Inflammatory macrophage treated with lipopolysaccharide for 1 hour (primary cell): ENCODE results near the gene NEMP2.
"Not testable (repeated sequence)": the region's sequence is repeated elsewhere in the genome, so short reads cannot be mapped to it uniquely, and the experiment has no call there.

ENCODE experiments used
- DNase-seq, 2 donors: peaks; one replicate each; pipeline ENCODE4 v3.0.0-alpha.2; 2020 to 2022

Gene NEMP2

DNA sequence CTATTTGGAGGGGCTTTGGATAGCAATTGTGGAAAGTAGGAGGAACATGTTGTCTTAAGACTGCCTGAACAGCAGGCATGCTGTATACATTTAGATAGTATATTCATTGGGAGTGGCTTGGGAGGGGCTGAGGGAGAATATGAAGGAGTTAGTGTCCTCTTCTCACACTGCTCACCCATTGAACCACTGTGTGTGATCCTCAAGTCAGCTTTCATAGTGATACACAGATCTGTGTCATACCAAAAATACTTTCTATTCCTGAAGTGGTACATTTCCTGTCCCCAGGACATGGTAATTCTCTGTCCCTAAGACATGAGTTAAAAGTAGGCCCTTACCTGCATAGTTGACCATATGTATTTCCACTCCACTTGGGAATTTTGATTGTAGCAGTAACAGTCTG, 9.6 kb downstream of the NEMP2 start:
- no peak for DNase-seq

DNA sequence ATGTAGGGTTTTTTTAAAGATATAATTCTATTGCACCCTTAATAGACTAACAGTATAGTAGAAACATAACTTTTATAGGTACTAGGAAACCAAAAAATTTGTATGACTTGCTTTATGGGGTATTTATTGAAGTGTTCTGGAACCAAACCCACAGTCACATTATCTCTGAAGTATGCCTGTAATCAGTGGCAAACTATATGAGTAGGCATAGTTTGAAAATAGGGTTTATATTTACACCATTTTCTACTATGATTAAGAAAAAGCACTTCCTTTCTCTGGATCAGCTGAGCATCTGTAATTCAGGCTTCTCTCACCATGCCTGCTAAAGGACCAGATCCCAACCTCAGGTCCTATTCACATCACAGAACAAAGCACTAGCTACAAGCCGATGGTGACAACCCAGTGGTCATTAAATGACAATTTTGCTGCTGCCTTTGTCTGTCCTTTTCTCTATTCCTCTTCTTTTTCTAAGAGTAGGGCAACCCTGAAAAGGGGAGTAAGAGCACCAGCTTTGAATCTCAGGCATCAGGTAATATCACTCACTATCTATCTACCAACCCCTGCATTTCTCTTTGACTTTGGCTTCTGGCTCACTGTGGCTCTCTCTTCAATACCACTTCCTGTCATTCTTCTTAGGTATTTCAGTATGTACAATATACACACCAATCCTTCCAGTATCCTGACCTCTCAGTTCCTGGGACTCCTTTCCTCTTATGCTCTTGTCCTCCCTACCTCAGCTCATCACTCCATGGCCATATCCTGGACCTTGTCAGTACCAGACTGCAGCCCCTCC, 14.4 kb downstream of the NEMP2 start:
- DNase-seq = no peak

DNA sequence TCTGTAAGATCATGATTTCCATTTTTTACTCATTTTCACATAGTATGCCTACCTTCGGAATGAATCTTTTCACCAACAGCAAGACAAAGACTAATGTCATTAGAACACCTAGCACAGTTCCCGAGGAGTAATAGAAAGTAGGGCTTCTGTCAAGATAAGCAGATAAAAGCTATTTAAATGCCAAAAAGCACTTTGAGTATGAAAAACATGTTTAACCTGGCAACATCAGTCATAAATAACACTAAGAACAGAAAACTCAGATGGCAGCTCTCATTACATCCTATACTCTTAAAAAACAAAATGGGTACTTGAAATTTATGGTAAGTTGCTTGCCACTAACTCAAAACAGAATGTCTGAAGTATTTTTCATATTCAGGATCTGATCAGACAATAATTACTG, 17.1 kb downstream of the NEMP2 start:
- DNase-seq = no peak

DNA sequence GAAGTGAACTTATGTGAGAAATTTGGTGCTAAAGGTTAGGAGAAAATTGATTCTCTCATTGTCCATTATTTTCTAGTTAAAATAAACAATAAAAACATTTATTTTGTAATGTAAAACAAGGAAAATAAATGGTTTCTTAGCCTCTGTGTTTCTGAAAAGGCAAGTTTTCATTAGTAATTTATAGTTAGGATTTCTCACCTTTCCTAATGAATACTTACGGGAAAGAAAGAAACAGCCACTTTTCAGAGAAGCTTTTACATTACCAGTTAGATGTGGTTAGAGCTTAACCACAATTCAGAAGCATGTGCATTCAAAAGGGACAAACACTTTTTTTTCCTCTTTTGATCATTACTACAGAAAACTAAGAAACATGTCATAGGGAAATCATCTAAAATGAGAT, 18.8 kb downstream of the NEMP2 start:
- DNase-seq = no peak

DNA sequence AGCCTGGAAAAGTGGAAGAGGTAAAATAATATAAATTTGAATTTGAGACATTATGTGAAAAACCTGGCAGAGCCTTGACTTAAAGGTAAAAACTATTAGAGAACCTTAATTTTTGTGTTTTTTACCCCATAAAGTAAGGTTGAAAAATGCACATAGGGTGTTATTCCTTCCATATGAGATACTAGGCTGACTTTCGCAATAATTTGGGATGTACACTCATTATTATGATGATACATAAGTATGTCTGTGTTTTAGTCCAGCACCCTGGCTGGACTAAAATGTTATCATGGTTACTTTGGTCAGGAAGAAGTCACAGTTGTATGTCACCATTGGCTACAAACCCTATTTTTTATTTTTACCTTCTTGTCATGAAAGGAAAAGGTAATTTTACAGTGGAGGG, 19.8 kb downstream of the NEMP2 start:
- no peak for DNase-seq

DNA sequence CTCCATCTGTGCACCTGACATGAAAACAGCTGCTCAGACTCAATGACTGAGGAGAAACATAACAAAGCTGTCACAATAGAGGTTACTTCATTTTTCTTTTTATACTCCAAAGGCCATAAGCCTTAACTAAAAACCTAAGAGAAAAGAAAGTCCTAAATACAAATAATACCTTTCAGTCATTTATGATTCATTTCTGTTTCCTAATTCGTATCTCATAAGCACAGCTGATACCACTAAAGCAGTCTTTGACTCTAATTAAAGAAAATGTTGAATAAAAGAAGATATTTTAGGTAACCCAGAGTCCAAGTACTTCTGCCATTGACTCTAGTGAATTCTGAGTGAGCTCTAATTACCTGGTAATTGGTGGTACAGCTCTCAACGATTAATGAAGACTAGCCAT, 20.6 kb downstream of the NEMP2 start:
- DNase-seq = no peak

DNA sequence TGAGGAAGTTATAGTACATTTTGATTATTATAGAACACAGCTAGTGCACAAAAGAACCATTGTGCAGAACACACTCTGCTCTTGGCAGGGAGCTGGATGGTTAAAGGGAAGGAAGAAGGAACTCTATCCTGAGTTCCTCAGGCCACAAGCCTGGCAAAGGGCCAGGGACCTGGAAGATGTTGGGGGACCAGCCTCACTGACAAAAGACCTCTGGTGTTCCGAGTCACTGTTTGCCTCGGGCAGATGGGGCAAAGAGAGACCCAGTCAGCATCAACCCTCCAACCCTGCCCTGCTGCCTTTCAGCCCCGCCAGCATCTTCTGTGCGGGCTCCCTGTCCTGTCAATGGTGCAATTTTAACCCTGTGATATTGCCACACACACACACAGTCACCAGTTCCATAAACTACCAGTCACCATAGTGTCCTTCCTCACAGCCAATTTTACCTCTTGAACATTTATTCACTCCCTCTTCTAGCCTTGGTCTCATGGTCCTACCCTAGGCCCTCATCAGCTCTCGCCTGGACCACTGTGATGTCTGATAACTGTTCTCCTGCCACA, 21.9 kb downstream of the NEMP2 start:
- DNase-seq = peak in 1 of 2 donors; percentile 34

DNA sequence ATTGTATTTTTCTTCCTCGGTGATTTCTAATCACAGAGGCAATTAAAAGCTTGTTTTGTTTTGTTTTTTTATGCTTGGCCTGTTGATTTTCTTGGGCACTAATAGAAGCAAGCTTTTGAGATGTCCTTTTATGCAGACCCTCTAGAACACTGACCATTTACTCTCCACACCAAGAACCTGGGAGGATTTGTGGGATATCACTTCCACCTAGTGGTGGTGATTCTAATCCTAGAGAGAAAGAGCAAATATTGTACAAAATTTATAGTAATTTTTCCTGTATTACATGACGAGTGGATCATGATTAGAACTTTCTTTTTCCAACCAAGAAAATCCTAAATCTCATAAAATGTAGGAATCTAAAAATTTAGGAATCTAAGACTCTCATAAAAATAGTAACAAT, 23.4 kb downstream of the NEMP2 start:
- no peak for DNase-seq

DNA sequence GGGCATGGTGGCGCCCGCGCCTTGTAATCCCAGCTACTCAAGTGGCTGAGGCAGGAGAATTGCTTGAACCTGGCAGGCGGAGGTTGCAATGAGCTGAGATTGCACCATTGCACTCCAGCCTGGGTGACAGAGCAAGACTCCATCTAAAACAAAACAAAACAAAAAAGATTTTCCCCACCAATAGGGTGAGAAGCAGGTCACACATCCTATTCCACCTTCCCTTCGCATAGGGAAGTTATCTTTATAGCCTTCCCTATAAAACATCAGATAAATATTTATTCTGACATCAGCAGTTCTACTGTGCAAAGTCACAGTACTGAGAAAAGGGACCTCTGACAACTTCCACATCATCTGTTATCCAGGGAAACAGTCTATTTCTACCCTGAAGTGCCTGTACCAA, 24.6 kb downstream of the NEMP2 start:
- DNase-seq = not testable (repeated sequence)

DNA sequence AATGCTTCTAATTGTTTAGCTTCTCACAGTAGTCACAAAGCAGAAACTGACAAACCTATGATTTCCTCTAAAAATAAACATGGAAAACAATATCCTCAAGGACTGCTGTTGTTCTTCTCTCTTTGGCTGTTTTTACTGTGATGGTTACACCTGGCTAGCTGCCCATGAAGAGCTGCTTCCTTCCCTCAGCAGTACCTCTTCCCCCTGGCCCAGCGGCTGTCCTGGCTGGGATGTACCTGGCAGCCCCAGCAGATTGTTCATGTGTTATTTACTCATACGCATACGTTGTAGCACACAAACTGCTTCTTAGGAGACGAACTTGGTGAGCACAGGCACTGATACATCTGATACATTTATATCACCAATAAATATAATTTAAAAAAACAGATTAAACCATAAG, 27.4 kb downstream of the NEMP2 start:
- no peak for DNase-seq

DNA sequence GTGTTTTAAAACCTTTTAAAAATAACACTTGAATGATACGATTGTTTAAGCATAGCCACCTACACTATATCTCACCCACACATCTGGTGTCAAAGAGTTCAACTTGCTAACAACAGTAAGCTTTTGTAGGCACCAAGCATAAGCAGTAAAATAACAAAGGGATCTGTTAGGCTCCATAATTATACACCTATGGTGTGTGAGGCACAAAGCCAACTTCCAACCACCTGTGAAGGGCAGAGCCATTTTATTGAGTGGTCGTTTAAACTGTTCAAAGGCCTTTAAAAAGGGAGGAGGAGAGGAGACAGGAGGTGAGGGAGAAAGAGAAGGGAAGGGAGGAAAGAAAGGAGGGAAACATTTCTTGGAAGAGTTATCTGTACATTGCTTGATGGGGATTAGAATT, 27.9 kb downstream of the NEMP2 start:
- no peak for DNase-seq

DNA sequence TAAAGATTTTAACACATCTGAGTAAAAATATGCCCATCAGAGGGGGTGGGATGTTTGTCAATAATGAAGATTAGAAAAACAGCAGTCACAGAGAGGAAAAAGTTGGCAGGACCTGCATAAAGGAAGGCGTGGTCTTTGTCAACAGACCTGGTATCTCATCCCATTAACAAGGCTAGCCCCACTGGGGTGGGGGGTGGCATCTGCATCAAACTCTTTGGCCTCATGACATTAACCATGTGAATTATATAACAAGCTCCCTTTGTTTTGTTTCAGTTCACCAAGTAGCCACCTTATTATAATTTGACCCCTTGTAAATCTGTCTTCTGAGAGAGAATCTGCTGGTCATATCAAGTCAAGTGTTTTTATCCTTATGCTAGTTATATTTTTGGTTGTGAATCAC, 28.8 kb downstream of the NEMP2 start:
- no peak for DNase-seq

DNA sequence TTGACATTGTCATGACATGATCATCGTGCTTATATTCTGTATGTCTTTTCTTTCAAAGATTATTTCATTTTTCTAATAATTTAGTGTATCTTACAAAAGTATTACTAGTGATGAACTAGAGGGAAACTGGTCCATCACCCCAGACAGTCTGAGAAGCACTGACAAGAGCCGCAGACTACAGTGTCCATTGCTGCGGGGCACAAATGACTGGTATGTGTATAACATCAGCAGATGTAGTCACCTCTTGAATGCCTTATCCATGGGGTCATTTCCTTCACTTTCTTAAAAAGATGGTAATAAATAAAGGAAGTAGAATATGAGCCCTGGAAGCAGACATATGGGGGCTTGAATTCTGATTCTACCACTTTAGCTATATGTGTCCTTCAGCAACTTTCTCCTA, 29.6 kb downstream of the NEMP2 start:
- DNase-seq = no peak

DNA sequence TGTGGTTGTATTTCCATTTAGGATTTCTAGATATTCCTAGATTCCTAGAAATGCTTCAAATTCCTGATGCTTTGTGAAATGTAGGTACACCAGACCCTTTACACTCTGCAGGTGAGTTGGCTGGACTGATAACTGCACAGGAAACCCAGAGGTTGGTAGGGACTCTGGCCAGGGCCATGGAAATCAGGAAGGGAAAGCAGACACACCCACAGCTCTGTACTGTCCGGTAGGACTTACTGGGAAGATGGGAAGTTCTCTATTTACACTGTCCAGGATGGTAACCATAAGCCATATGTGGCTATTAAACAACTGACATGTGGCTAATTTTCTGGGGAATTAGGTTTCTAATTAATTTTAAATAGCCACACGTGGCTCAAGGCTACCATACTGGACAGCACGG, 31.4 kb downstream of the NEMP2 start:
- no peak for DNase-seq

DNA sequence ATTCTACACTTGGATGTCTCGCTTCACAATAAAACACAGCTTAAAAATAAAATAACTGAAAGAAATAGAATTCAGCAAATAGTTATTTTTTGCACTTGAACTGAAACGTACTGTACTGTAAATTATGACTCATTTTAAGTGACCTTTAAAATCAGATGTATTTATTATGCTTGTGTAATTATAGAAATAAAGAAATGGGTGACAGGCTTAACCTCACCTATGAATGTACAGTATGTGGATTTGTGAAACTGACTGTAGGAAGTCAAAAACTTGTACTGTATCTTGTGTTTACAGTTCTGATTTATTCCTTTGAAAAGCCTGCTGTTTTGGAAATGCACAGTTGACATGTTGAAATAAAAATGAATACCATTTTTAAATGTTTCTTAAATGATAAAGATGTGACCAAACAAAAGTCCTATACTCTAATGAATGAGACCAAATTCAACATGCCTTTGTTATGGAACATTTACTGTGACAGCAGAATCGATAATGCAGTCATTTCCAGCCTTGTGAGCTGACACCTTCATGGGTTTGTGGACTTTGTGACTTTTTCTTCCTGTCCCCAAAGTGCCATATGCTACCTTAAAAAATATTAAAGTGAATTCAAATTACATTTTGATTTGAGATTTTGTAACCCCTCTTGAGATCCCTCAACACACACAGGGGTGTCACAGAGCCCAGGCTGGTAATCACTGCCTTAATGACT, 32.7 kb downstream of the NEMP2 start:
- no peak for DNase-seq

DNA sequence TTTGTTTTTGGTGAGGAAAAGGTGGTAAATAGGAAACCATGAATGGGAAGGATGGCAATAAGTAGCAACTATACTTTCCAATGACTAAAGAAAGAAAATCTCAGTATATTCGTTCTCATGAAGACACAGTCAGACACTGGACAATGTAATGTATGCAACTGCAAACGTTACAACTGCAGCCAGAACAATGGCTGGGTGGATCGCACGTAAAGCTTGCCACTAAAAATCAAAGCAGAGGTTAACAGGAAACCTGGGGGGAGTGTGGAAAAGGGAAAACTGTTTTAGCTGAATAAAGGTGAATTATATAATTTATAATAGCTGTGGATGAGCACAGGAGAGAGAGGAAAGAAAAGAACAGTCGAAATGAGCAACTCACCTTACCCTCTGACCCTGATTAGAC, 33.3 kb downstream of the NEMP2 start:
- no peak for DNase-seq

DNA sequence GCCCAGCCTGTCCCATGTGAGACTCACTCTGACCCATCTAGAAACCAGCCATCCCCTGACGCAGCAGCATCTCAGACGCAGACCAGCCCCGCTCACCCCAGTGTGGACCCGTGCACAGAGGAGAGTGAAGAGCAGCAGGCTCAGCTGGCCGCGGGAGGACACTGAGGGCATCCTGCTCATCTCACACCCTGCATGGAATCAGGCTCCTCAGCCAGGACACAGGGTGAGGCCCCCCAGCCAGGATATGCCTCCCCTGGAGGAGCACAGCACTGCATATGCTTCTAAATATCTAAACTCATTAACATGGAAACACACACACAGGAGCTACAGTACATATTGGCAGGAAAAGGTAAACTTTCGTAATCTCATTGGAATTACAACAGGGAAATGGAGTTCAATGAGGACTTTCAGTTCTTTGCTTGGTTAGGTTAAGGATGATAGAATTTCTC, 34.4 kb downstream of the NEMP2 start:
- no peak for DNase-seq

DNA sequence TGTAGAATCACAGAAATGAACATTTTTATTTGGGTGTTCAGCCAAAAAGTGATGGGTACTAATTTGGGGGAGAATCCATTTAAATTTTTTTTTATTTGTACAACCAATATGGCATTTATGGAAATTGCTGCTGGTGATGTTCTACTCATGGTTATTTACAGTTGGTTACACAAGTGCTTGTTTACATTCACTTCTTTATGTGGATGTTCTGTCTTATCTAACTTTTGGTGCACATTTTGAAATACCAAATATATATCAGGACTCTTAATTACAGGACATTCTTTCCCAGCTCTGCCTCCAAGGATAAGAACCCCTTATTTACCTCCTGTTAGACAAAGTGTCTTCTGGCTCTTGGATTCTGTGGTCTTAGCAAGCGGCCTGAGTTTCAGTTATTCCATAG, 35.2 kb downstream of the NEMP2 start:
- no peak for DNase-seq

DNA sequence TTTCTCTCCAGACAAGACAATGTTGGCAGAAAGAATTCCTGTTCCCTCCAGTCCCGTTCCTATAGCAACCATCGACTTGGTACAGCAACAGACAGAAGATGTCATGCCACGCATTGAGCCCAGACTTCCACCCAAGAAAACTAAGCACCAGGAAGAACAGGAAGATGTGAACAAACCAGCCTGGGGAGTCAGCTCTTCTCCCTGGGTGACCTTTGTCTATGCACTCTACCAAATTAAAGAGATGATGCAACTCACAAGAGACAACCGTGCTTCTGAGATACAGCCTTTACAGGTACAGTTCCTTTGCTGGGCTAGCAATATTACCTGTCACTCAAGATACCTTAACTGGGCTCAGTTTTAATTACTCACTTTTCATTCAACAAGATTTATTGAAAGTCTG, 37.1 kb downstream of the NEMP2 start:
- no peak for DNase-seq

DNA sequence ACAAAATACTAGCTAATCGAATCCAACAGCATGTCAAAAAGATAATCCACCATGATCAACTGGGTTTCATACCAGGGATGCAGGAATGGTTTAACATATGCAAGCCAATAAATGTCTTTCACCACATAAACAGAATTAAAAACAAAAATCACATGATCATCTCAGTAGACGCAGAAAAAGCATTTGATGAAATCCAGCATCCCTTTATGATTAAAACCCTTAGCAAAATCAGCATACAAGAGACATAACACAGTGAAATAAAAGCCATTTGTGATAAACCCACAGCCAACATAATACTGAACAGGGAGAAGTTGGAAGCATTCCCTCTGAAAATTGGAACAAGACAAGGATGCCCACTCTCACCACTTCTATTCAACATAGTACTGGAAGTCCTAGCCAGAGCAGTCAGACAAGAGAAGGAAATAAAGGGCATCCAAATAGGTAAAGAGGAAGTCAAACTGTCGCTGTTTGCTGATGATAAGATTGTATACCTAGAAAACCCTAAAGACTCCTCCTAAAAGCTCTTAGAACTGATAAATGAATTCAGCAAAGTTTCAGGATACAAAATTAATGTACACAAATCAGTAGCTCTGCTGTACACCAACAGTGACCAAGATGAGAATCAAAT, 39.8 kb downstream of the NEMP2 start:
- not testable (repeated sequence) for DNase-seq

DNA sequence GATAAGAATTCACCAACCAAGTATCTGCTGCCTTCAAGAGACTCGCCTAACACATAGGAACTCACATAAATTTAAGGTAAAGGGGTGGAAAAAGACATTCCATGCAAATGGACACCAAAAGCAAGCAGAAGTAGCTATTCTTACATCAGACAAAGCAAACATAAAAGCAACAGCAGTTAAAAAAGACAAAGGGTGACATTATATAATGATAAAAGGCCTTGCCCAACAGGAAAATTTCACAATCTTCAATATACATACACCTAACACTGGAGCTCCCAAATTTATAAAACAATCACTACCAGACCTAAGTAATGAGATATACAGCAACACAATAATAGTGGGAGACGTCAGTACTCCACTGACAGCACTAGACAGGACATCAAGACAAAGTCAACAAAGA, 41.4 kb downstream of the NEMP2 start:
- no peak for DNase-seq

DNA sequence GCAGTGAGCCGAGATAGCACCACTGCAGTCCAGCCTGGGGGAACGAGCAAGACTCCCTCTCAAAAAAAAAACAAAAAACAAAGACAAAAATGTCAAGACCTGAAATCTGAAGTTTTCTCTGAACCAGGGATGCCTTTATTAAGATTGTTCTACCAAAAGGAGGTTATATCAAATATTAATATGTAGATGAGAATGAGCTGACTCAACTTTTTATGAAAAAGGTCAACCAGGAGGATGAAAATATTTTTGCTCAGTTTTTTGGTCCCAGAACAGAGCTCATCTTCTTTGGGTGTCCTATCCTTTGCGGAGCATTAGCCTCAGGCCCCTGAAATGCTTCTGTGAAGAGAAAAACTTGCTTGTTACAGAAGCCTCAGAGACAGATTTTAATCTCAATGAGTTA, 44.0 kb downstream of the NEMP2 start:
- no peak for DNase-seq

DNA sequence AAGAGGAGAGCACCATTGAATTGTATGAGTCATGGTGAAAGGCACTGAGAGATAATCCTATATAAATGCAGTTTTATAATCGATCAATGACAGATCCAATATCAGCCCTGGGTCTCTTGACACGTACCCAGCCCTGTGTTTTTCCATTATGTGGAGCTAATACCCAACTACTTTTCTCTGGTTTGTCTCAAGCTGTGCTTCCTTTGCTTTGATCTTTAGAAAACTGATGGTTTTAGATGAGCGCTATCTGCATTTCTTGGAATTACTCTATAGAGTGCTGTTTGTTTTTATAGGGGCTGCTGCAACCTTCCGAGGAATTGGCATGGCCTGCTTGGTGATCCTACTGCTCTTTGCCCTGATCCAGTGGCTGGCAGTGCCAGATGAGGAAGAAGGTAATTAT, 45.0 kb downstream of the NEMP2 start:
- no peak for DNase-seq
